H4 (cell line): ENCODE data around the gene FOXL2NB. TPM values are rescaled to one million over a fixed set of nuclear protein-coding genes. Genes with fewer than 3 reads are reported as not detected.
A peak's percentile ranks its signal among the peaks of the same experiment; 100 is the strongest.

Experiments
- DNase-seq: peaks from one replicate; pipeline ENCODE4 v3.0.0-alpha.2; 2015; ENCODE audit warnings: low spot score
- total RNA-seq: library from RNA; depleted of rRNA; stranded (reverse); fragments of >200 nt; shearing (Covaris generic); gene quantifications from 2 replicates; pipeline ENCODE4 v1.2.3, GENCODE V29; 2014

Gene FOXL2NB
- total RNA-seq, 1 experiment from 2014 or later = 1.9 TPM

GRCh38 chr3:138928727-138929372 is 18.2 kb upstream of the FOXL2NB start:
- no peak for DNase-seq

- DNase-seq = no peak
These were observed 13.8 kb upstream of the FOXL2NB start for GRCh38 chr3:138933068-138933668.

- no peak for DNase-seq
These were observed 12.9 kb upstream of the FOXL2NB start for GRCh38 chr3:138933981-138934691.

DNA sequence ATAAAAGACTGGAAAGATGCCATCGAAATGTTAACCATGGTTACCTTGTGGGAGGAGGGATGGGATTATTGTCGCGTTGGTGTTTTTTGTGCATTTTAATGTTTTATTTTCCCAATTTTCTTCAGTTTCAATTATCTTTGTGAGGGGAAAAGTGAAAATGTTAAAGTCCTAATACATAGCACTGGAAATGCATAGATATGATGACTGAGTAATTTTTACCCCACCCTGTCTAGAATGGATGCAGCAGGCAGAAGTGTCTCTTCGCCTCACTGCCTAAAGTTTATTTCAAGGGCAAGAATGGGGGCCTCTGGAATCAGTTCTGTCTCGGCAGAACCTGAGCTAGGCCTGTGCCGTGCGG is 11.5 kb upstream of the FOXL2NB start:
- DNase-seq = no peak

DNA sequence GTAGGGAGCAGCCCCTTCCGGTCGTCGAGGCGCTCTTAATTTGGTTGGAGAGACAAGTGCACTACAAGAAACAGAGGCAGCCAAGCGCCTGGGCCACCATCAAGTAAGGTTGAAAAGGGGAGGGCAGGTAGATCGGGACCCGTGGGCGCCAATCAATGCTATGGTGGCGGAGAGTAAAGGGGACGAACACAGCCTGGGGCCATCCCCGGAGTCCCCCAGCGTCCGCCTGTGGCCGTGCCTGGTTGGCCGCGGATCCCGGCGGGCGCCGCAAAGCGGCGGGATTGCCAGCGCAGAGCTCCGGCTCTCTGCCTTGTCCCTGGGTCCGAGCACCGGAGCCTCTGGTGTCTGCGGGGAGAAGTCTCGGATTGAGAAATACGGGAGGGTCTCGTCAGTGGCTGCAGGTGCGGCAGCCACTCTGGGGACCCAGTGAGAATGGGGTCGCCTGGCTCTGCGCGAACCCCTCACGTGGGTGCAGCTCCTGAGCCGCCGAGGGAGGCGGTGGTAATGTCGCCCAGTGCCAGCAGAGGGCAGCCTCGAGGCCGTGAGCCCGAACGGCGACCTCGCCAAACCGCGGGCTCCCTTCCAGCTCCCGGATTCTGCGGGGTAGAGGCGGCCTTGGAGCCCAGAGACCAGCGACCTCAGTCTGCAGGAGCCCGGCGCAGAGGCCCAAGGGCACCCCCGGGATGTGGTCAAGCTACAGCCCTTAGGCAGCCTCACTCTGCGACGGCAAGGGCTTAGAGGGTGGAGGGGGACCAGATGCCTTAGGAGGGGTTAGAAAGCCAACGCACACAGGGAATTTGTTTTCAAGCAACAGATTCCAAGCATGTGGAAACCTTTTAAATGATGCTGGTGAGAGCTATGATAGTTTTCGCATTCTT is 10.9 kb upstream of the FOXL2NB start:
- DNase-seq = peak; percentile 61

DNA sequence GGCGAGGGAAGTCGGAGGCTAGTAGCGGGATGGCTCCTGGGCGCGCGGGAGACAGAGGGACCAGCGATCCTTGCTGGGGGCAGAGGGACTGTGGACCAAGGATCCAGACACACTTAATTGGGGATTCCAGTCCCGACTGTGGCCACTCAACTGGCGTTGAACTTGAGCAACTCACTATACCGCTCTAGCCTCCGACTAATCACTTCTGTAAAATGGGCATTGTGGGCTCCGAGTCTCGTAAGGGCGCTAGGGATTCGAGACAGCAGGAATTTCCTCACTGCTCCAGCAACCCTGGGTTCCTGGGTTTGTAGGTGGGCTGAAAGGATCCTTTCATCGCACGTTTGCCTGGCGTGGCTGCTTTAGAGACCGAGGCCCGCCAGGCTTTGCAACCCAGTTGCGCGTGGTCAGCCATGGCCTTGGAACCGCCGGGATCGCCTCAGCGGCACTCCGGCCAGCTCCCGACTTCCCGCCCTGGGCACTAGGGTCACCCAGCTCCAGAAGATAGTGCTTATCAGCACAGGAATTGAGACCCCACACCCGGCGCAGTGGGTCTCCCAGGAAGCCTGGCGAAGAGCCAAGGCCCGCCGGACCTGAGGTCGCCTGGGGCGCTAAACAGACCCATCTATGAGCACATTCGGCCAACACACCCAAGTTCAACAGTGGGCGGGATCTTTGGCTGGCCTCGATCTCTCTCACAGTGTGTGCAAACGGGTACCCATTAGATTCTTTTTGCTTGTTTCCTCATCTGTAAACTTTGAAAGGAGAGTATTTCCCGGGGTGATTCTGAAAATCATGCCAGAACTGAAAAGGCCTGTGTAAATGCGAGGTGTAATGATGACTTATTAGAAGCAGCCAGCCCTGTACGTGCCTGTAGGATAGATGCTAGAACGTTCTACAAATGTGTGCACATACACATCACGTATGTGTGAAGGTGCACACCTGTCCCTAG is 10.0 kb upstream of the FOXL2NB start:
- no peak for DNase-seq

DNA sequence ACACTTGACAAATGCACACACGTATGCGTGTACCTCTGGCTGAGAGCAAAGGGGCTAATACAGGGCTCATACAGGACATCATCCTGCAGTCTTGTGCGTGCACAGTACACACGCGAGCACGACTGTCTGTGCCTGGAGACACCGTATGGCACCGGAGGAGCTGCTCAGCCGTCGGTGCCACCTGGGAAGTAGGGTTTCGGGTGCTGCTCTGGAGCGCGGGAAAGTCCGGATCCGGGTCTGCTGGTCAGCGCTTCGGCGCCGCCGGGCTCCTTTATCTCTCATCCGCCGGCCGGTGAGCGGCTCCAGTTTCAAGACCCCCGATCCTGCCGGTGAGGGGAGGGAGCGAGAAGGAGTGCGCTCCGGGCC is 9.3 kb upstream of the FOXL2NB start:
- no peak for DNase-seq

GRCh38 chr3:138938056-138938876 is 8.8 kb upstream of the FOXL2NB start:
- no peak for DNase-seq

DNA sequence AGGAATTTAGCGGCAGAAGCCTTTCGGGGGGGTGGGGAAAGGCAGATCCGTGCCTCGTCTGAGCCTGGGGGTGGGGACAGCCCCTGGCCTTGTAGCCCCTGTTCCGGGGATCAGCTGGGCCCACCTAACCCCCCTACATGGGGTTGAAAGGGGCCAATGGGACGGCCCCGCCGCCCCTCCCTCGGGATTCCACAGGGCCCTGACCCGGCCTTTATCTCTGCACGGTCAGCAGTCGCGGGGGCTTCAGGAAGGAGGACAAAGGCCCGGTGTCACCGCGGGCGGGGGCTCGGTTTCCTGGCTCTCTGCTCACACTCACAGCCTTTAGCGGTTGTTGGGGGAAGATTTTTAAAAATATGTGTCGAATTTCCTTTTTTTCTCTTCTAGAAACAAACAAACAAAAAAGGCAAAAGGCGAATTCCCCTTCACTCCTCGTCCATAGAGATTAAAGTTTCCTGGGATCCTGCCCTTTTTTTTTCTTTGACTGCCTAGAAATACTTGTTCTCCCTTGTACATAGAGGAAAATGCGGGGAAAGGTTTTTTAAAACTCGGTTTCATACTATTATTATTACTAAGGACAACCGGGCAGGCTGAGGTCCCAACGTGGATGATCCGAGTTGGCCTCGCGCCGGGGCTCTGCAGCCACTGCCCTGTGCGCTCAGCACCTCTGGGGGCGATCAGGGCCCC is 8.0 kb upstream of the FOXL2NB start:
- DNase-seq = no peak

DNA sequence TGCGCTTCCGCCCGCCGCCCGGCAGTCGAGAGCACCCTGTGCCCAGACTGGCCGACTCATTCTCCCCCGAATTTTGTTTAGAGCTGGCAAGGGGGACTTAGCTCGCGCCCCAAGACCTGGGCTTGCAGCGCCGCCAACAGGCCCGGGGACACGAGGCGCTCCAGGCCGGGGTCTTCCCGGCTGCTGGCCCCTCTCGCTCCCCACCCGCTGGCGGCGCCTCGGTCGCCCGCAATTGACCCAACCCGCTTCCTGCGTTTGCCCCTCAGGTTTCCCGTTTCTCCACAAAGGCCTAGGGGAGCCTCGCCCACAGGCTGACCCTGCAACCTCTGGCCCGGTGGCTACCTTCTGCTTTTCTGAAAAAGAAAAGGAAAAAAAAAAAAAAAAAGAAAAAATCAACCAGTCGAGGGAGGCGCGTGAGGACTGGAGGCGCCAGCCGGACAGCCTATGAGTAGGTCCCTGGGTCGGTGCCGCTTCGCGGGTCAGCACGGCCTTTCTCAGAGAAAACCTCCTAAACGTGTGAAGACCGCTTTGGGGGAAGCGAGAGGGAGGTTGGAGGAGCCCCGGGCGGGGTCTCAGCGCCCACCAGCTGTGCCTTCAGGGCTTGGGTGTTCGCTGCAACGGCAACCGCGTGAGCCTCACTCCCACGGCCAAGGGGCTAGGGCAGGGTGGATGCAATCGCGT is 7.3 kb upstream of the FOXL2NB start:
- no peak for DNase-seq

- no peak for DNase-seq
These were observed 6.6 kb upstream of the FOXL2NB start for GRCh38 chr3:138940446-138940845.

GRCh38 chr3:138941259-138941885 is 5.6 kb upstream of the FOXL2NB start:
- DNase-seq = peak; percentile 40

DNA sequence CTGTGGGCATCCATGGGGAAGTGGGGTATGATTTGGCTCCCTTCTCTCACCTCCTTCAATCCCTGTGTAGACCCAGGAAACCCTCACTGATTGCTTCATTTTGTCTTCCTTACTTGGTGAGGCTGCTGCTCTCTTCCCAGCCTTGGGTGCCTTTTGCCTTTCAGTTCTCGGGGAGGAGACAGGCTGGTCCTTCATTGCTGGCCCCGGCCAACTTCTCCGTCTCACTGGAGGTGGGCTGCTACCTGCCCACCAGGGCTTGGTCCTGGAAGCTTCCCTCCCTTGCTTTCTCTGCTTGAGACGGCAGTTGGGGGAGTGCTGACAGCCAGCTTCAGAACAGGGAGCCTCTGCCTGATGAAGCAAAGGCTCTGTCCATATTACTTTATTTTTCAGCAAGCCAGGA is 4.7 kb upstream of the FOXL2NB start:
- no peak for DNase-seq

GRCh38 chr3:138942861-138943623 is 4.0 kb upstream of the FOXL2NB start:
- no peak for DNase-seq

DNA sequence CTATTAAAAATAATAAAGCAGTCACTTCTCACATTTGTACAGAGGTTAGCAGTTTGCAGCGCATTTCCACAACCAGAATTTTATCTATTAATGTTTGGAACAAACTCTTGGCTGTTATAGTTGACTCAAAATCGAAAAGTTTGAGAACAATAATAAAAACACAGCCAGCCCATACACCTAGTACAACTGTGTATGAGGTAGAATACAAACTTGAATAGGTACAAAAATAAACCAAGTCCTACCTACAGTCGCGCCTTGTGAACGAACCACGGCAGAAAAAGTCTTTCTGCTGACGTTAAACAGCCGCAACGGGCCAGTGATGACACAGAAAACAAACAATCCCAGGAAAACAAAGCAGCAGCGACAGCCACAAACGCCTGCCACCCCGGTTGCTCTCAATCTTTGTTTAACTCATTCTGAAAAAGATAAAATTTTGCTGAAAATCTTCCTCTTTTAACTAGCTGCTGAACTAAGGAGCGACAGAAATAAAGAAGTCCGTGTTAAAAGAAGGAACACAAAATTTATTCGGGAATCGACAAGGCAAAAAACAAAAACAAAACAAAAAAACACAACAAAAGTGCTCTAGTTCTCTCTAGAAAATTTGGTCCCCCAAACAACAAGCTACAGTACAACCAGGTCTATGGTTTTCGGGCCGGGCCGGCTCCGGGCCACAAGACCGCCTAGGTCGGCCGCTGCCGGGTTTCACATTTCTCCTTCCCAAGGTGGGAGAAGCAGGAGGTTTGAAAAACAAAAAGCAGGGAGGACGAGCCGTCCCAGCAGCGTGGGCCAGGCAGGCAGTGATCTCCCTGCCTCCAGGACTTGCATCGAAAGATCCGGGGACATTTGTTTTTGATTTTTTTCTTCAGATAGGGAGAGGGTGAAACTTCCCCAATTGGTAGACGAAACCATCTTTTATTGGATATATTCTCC is 3.0 kb upstream of the FOXL2NB start:
- DNase-seq = no peak

- DNase-seq = no peak
These were observed 2.4 kb upstream of the FOXL2NB start for GRCh38 chr3:138944654-138944928.
